Dedifferentiated amniotic fluid mesenchymal stem cell (primary cell): ENCODE results near the gene CD96.
A peak's percentile ranks its signal among the peaks of the same experiment; 100 is the strongest.
"Not testable (repeated sequence)": the region's sequence is repeated elsewhere in the genome, so short reads cannot be mapped to it uniquely, and the experiment has no call there.

Source experiments
- DNase-seq: peaks from one replicate; pipeline ENCODE4 v3.0.0-alpha.2; 2016; ENCODE audit errors: extremely low spot score

CD96 gene

GRCh38 chr3:111541911-111542483 is at the start of gene CD96:
CD96 (plus strand) TSS chr3:111542197; CDS start chr3:111542249, 52 bp downstream.
- no peak for DNase-seq

GRCh38 chr3:111493276-111493675 is 48.7 kb upstream of the CD96 start:
- DNase-seq = no peak

- no peak for DNase-seq
Observed at GRCh38 chr3:111496894-111497559, 45.0 kb upstream of the CD96 start.

GRCh38 chr3:111498022-111498421 is 44.0 kb upstream of the CD96 start:
- DNase-seq = no peak

- no peak for DNase-seq
Observed at GRCh38 chr3:111506435-111506834, 35.6 kb upstream of the CD96 start.

- no peak for DNase-seq
Observed at GRCh38 chr3:111509308-111509707, 32.7 kb upstream of the CD96 start.

- DNase-seq = peak; percentile 47
Observed at GRCh38 chr3:111517801-111518200, 24.2 kb upstream of the CD96 start.

GRCh38 chr3:111519178-111519855 is 22.7 kb upstream of the CD96 start:
- no peak for DNase-seq

- DNase-seq = peak; percentile 35
Observed at GRCh38 chr3:111521891-111522290, 20.1 kb upstream of the CD96 start.

- DNase-seq = not testable (repeated sequence)
Observed at GRCh38 chr3:111524486-111524885, 17.5 kb upstream of the CD96 start.

- DNase-seq = no peak
Observed at GRCh38 chr3:111531446-111531845, 10.6 kb upstream of the CD96 start.

- DNase-seq = no peak
Observed at GRCh38 chr3:111534701-111535100, 7.3 kb upstream of the CD96 start.

- DNase-seq = no peak
Observed at GRCh38 chr3:111538111-111538510, 3.9 kb upstream of the CD96 start.

GRCh38 chr3:111538681-111539083 is 3.3 kb upstream of the CD96 start:
- DNase-seq = peak; percentile 70

- peak; percentile 71 for DNase-seq
Observed at GRCh38 chr3:111539351-111540331, 2.4 kb upstream of the CD96 start.

- DNase-seq = no peak
Observed at GRCh38 chr3:111541391-111541790, 606 bp upstream of the CD96 start.

- DNase-seq = no peak
Observed at GRCh38 chr3:111542611-111543300, 759 bp downstream of the CD96 start.

GRCh38 chr3:111545349-111545748 is 3.4 kb downstream of the CD96 start:
- DNase-seq = no peak

- DNase-seq = no peak
Observed at GRCh38 chr3:111547631-111548030, 5.6 kb downstream of the CD96 start.

GRCh38 chr3:111548092-111548491 is 6.1 kb downstream of the CD96 start:
- no peak for DNase-seq

- DNase-seq = no peak
Observed at GRCh38 chr3:111548756-111549155, 6.8 kb downstream of the CD96 start.
